Measurements from ENCODE around the gene CNTNAP4.

The CNTNAP4 gene

DNA sequence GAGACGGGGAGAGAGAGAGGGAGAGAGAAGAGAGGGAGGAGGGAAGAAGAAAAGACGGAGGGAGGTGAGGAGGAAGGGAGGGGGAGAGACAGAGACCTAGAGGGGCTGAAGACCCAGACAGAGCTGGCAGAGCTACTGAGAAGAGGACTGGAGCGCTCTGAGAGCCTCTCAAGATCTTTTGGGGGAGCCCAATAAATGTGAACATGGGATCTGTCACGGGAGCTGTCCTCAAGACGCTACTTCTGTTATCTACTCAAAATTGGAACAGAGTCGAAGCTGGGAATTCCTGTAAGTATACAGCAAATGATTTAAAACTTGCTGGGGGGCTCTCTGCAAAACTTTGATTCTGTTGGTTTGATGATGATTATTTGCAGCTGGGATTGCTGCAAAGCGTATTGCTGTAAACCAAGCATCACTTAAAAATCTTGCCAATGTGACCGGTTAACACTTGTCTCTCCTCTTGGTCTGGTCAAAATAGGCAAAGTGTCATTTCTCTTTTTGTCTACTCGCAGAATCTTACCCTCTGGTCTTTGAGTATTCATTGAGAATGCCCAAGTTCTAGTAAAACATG lies 344 bp downstream of the CNTNAP4 start:
- no peak overlapping the region for H3K9ac ChIP-seq (ENCODE audit: low read length)
- no peaks in the 10 kb centered on the region for H3K4me1 ChIP-seq (ENCODE audit: control insufficient read depth, insufficient read depth, low read length)
- H3K27me3 ChIP-seq (ENCODE audit: control insufficient read depth, insufficient read depth, low read length): peaks cover 19% of the 10 kb centered on the region
- H3K9me3 ChIP-seq (ENCODE audit: control insufficient read depth, insufficient read depth, low read depth, low read length): no peaks in the 10 kb centered on the region
- no peak overlapping the region for H3K27ac ChIP-seq (ENCODE audit: low read depth, low read length)
- no peaks in the 10 kb centered on the region for H3K36me3 ChIP-seq (ENCODE audit: control insufficient read depth, insufficient read depth, low read length)
- 0 out of 2 replicates have a peak overlapping the region, but pooled peaks have one; percentile 40 for H3K4me3 ChIP-seq (ENCODE audit: low read depth, low read length)

DNA sequence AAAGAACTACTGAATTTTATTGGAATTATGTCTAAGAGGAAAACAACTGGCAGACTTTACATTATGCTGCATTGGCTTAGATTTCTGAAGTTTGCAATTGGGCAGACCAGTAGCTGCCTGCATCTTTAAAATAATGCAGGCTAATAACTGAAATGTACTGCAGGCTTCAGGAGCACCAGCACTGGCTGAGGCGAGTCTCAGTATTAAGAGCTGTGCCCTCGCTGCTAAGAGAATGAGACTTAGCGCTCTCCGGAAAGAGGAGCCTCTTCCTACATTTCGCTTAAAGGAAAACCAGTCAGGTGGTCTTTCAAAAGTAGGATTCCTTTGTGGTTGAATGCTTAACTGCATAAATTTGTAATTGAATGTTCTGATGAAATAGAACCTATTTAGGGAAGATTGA lies 885 bp downstream of the CNTNAP4 start:
- H3K9ac ChIP-seq (ENCODE audit: low read length): no peak overlapping the region
- no peaks in the 10 kb centered on the region for H3K36me3 ChIP-seq (ENCODE audit: control insufficient read depth, insufficient read depth, low read length)
- H3K4me1 ChIP-seq (ENCODE audit: control insufficient read depth, insufficient read depth, low read length): no peaks in the 10 kb centered on the region
- H3K9me3 ChIP-seq (ENCODE audit: control insufficient read depth, insufficient read depth, low read depth, low read length): no peaks in the 10 kb centered on the region
- H3K4me3 ChIP-seq (ENCODE audit: low read depth, low read length): no peak overlapping the region
- no peak overlapping the region for H3K27ac ChIP-seq (ENCODE audit: low read depth, low read length)
- peaks cover 19% of the 10 kb centered on the region for H3K27me3 ChIP-seq (ENCODE audit: control insufficient read depth, insufficient read depth, low read length)

DNA sequence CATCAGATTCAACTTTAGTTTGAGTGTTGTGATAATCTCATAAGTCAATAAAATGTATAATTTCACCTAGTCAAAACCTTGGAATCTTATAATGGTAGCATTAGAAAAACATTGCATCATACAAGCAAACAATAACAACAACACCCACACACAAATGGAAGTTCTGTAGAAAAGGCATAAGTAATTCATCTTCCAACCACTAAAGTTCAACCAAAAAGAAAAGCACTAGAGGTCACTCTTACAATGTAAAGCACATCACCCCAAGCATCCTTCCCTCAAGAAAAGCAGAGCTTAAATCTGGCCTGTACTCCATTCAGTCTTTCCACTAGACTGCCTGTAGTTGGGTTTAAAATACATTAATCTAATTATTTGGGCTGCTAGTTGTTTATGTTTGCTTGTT lies 1.8 kb downstream of the CNTNAP4 start:
- Histone ChIP-seq H3K36me3 (ENCODE audit: control insufficient read depth, insufficient read depth, low read length) (no peaks in the 10 kb centered on the region), H3K4me3 (ENCODE audit: low read depth, low read length) (no peak overlapping the region), H3K9me3 (ENCODE audit: control insufficient read depth, insufficient read depth, low read depth, low read length) (no peaks in the 10 kb centered on the region), H3K27me3 (ENCODE audit: control insufficient read depth, insufficient read depth, low read length) (peaks cover 19% of the 10 kb centered on the region), H3K27ac (ENCODE audit: low read depth, low read length) (no peak overlapping the region), H3K9ac (ENCODE audit: low read length) (no peak overlapping the region), H3K4me1 (ENCODE audit: control insufficient read depth, insufficient read depth, low read length) (no peaks in the 10 kb centered on the region)

DNA sequence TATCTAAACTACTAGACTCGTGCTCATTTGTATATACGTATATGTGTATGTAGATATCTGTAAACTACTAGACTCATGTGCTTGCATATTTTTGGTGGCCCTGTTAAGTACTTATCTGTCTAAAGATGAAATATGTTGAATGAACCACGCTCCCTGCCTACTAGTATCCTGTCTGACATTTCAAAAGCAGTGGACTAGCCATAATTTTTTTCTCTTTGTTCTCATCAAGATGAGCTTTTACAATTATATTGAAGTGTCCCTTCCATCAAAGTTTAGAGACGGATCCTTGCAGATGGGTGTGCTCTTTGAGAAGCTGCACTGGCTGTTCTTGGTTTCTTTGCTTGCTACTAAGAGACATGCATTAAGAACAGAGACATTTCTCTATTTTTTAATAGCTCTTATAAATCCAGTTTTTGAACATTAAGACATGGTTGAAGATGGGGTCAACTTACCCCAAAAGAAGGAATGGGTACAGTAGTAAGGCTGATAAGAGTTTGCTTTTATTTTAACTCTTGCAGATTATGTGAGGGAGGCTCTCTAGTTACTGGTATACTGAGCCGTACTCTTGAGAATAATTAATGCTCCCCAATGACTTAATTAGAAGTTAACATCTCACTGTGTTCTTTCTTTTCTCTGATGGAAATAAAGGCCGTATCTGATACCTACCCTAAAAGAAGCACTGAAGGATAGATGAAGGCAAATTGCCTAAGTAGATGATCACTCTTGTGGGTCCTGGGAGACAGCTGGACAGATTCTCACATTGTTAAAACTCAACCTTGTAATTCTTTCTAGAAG lies 3.4 kb downstream of the CNTNAP4 start:
- H3K4me3 ChIP-seq (ENCODE audit: low read depth, low read length): no peak overlapping the region
- no peak overlapping the region for H3K27ac ChIP-seq (ENCODE audit: low read depth, low read length)
- no peaks in the 10 kb centered on the region for H3K36me3 ChIP-seq (ENCODE audit: control insufficient read depth, insufficient read depth, low read length)
- peaks cover 19% of the 10 kb centered on the region for H3K27me3 ChIP-seq (ENCODE audit: control insufficient read depth, insufficient read depth, low read length)
- no peaks in the 10 kb centered on the region for H3K4me1 ChIP-seq (ENCODE audit: control insufficient read depth, insufficient read depth, low read length)
- no peak overlapping the region for H3K9ac ChIP-seq (ENCODE audit: low read length)
- no peaks in the 10 kb centered on the region for H3K9me3 ChIP-seq (ENCODE audit: control insufficient read depth, insufficient read depth, low read depth, low read length)

DNA sequence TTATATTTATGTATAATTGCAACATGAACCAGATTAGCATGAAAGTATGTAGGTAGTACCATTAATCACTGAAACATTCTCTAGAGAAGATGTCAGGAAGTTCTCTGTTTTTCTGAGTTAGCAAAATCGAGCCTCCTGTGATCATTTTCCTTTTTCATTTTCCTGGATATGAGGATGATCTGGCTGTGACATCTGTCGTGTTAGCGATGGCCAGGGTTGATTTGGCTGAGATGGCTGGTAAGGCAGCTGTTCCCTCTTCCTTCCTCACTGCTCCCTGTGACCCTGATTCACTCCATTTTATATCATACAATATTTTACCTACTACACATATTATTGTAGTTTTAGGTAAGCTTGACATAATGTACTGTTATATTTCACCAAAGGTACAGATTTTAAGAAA lies 10.3 kb downstream of the CNTNAP4 start:
- no peaks in the 10 kb centered on the region for H3K9me3 ChIP-seq (ENCODE audit: control insufficient read depth, insufficient read depth, low read depth, low read length)
- no peaks in the 10 kb centered on the region for H3K36me3 ChIP-seq (ENCODE audit: control insufficient read depth, insufficient read depth, low read length)
- H3K27me3 ChIP-seq (ENCODE audit: control insufficient read depth, insufficient read depth, low read length): no peaks in the 10 kb centered on the region; the same call in none of the 2 replicates
- no peak overlapping the region for H3K27ac ChIP-seq (ENCODE audit: low read depth, low read length)
- no peak overlapping the region for H3K4me3 ChIP-seq (ENCODE audit: low read depth, low read length)
- no peak overlapping the region for H3K9ac ChIP-seq (ENCODE audit: low read length)
- H3K4me1 ChIP-seq (ENCODE audit: control insufficient read depth, insufficient read depth, low read length): no peaks in the 10 kb centered on the region

DNA sequence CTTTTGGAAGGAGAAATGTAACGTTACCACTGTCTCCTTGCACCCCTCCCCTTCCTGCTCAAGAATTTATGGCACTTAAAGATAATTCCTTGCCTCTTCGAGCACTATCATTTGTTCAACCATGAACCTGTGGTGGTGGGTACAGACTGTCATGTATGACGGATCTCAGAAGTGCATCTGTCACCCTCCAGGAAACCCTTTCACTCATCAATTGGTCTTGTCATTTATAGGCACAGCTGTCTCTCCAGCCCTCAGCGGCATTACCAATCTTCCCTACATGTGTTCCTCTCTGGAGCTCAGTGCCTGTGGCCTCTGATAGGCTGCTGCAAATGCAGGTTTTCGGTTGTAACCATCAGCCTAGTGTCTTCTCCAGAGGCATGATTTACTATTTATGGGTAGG lies 15.0 kb downstream of the CNTNAP4 start:
- Histone ChIP-seq H3K9me3 (ENCODE audit: control insufficient read depth, insufficient read depth, low read depth, low read length) (no peaks in the 10 kb centered on the region), H3K4me1 (ENCODE audit: control insufficient read depth, insufficient read depth, low read length) (no peaks in the 10 kb centered on the region), H3K27ac (ENCODE audit: low read depth, low read length) (no peak overlapping the region), H3K36me3 (ENCODE audit: control insufficient read depth, insufficient read depth, low read length) (no peaks in the 10 kb centered on the region), H3K27me3 (ENCODE audit: control insufficient read depth, insufficient read depth, low read length) (no peaks in the 10 kb centered on the region; the same call in none of the 2 replicates), H3K9ac (ENCODE audit: low read length) (no peak overlapping the region), H3K4me3 (ENCODE audit: low read depth, low read length) (no peak overlapping the region)

DNA sequence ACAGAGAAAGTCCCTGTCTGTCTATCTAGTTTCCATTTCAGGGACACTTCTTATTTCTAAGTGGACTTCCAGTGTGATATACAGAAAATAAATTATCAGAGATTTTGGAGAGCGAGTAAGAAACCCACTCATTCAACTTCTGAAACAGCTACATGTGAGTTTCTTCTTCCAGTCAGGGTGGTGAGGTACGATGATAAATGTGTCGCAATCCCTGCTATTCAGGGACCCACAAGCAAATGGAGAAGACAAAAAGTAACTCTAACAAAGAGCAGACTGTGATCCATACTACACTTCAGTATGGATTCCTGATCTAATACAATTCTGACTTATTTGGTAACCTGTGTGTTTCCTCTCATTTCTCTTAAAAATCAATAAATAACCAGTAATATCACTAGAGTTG lies 16.8 kb downstream of the CNTNAP4 start:
- H3K27ac ChIP-seq (ENCODE audit: low read depth, low read length): no peak overlapping the region
- no peaks in the 10 kb centered on the region for H3K36me3 ChIP-seq (ENCODE audit: control insufficient read depth, insufficient read depth, low read length)
- H3K27me3 ChIP-seq (ENCODE audit: control insufficient read depth, insufficient read depth, low read length): no peaks in the 10 kb centered on the region; the same call in none of the 2 replicates
- H3K9me3 ChIP-seq (ENCODE audit: control insufficient read depth, insufficient read depth, low read depth, low read length): no peaks in the 10 kb centered on the region
- no peaks in the 10 kb centered on the region for H3K4me1 ChIP-seq (ENCODE audit: control insufficient read depth, insufficient read depth, low read length)
- no peak overlapping the region for H3K9ac ChIP-seq (ENCODE audit: low read length)
- H3K4me3 ChIP-seq (ENCODE audit: low read depth, low read length): no peak overlapping the region

DNA sequence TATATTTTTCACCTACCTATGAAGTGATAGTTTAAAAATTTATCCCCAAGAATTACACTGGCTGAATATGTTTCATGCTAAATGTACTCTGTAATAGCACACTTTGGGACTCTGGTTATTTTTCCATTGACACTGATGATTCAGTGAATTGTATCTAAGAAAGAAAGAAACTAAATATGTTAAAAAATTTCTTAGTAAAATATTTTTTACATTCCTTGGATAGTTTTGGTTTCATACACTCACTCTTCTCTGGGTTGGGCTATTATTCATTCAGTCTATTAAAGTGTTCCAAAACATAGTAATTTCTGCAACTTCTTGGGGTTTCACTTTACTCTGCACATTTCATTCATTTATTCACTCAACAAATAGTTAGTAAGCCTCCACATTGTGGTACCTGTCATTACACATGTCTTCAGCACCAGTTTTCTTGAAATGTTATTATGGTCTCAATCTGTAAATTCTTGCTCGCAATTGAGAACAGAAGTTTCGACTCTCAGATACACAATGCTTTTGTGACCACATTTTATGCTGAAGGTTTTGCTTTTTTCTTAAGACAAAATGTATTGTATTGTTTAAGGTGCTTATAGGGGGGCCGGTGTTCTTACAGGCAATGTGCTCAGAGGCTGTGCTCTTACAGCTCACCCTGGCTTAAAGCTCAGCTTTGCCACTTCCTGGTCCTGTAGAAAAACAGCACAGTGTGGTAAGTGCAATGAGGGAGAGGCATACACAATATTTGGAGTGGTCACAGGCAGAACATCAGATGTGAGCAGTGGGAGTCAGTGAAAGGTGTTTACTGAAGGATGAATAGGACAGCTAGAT lies 17.4 kb downstream of the CNTNAP4 start:
- Histone ChIP-seq H3K9ac (ENCODE audit: low read length) (no peak overlapping the region), H3K27ac (ENCODE audit: low read depth, low read length) (no peak overlapping the region), H3K36me3 (ENCODE audit: control insufficient read depth, insufficient read depth, low read length) (no peaks in the 10 kb centered on the region), H3K4me3 (ENCODE audit: low read depth, low read length) (no peak overlapping the region), H3K27me3 (ENCODE audit: control insufficient read depth, insufficient read depth, low read length) (no peaks in the 10 kb centered on the region; the same call in none of the 2 replicates), H3K9me3 (ENCODE audit: control insufficient read depth, insufficient read depth, low read depth, low read length) (no peaks in the 10 kb centered on the region), H3K4me1 (ENCODE audit: control insufficient read depth, insufficient read depth, low read length) (no peaks in the 10 kb centered on the region)

DNA sequence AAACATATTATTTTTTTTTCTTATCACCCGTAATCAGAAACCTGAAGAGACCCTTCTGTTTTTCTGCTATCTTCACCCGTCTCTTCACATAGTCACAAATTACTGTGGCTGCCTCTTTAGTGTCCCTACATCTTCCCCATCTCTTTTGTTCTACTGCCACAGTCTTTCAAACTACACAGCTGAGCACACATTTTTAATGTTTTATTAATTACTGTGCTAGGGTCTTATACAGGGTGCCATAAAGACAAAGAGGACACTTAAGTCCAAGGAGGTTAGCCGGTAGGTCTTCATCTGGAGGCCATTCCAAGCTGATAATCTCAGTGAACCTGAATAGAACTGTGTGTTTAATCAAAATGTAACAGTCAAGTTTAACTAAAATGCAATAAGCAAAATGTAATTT lies 20.7 kb downstream of the CNTNAP4 start:
- no peaks in the 10 kb centered on the region for H3K9me3 ChIP-seq (ENCODE audit: control insufficient read depth, insufficient read depth, low read depth, low read length)
- H3K36me3 ChIP-seq (ENCODE audit: control insufficient read depth, insufficient read depth, low read length): no peaks in the 10 kb centered on the region
- no peak overlapping the region for H3K27ac ChIP-seq (ENCODE audit: low read depth, low read length)
- no peaks in the 10 kb centered on the region for H3K4me1 ChIP-seq (ENCODE audit: control insufficient read depth, insufficient read depth, low read length)
- H3K9ac ChIP-seq (ENCODE audit: low read length): no peak overlapping the region
- no peak overlapping the region for H3K4me3 ChIP-seq (ENCODE audit: low read depth, low read length)
- no peaks in the 10 kb centered on the region; the same call in 1 of the 2 replicates for H3K27me3 ChIP-seq (ENCODE audit: control insufficient read depth, insufficient read depth, low read length)

DNA sequence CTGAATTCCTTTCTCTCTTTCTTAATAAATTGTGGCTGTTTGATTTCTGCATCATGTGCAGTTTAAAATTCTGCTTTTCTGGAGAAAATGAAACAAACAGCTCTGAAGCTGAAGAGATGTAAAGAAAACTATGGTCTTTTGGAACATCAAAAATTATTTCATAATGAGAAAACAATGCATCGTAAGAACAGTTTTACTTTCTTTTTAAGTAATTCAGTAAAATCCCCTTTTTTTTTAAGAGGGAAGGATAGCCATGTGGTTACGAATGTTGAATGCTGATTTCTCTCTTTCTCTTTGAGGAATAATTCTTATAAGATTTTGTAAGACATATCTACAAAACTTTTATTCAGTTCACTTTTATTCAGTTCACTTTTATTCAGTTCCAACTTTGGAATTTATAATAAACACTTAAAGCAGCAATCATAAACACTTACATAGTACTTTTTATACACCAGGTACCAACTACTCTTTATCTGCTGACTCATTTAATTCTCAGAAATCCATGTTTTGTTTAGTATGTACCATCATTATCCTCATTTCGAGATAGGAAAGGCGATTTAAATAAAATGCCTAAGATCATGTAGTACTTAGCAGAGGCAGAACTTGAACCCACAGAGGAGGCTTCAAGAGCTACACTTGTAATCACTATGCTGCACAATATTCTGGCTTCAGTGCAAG lies 26.6 kb downstream of the CNTNAP4 start:
- Histone ChIP-seq H3K4me1 (ENCODE audit: control insufficient read depth, insufficient read depth, low read length) (no peaks in the 10 kb centered on the region), H3K36me3 (ENCODE audit: control insufficient read depth, insufficient read depth, low read length) (no peaks in the 10 kb centered on the region), H3K27me3 (ENCODE audit: control insufficient read depth, insufficient read depth, low read length) (no peaks in the 10 kb centered on the region), H3K9ac (ENCODE audit: low read length) (no peak overlapping the region), H3K27ac (ENCODE audit: low read depth, low read length) (no peak overlapping the region), H3K4me3 (ENCODE audit: low read depth, low read length) (no peak overlapping the region), H3K9me3 (ENCODE audit: control insufficient read depth, insufficient read depth, low read depth, low read length) (no peaks in the 10 kb centered on the region)

Measured in HUES6 (cell line).